Astrocyte (in vitro differentiated cells and primary cell): ENCODE results near the gene UPB1.

Experiments
- EZH2 ChIP-seq: IDR thresholded peaks from 2 replicates; pipeline ENCODE4 v1.6.1; 2012; ENCODE audit warnings: mild to moderate bottlenecking, low read length, inconsistent platforms; ENCODE audit not compliant: insufficient read depth
- TF ChIP-seq, protein P1 (sequence below): IDR thresholded peaks from 2 replicates; pipeline ENCODE4 v1.5.1; 2011; ENCODE audit warnings: low read depth, mild to moderate bottlenecking, inconsistent platforms, low read length, moderate library complexity; ENCODE audit not compliant: insufficient read depth

GRCh38 chr22:24502034-24502433 lies 6.9 kb downstream of the UPB1 start:
- TF ChIP-seq, protein P1, sequence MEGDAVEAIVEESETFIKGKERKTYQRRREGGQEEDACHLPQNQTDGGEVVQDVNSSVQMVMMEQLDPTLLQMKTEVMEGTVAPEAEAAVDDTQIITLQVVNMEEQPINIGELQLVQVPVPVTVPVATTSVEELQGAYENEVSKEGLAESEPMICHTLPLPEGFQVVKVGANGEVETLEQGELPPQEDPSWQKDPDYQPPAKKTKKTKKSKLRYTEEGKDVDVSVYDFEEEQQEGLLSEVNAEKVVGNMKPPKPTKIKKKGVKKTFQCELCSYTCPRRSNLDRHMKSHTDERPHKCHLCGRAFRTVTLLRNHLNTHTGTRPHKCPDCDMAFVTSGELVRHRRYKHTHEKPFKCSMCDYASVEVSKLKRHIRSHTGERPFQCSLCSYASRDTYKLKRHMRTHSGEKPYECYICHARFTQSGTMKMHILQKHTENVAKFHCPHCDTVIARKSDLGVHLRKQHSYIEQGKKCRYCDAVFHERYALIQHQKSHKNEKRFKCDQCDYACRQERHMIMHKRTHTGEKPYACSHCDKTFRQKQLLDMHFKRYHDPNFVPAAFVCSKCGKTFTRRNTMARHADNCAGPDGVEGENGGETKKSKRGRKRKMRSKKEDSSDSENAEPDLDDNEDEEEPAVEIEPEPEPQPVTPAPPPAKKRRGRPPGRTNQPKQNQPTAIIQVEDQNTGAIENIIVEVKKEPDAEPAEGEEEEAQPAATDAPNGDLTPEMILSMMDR = no peak
- no peak for TF ChIP-seq EZH2
